Progenitor cell of endocrine pancreas (in vitro differentiated cells): ENCODE results near the gene RBM6. TPM values are rescaled to one million over a fixed set of nuclear protein-coding genes. Genes with fewer than 3 reads are reported as not detected.

Experiments used
- DNase-seq: peaks from one replicate; pipeline ENCODE4 v3.0.0; 2021; ENCODE audit warnings: low spot score; ENCODE audit not compliant: unreplicated experiment
- H3K27ac Mint-ChIP-seq: 2 replicates; pipeline ENCODE4 v1.8.0; 2021; ENCODE audit warnings: mild to moderate bottlenecking, moderate library complexity, mixed read lengths
- H3K27me3 Mint-ChIP-seq: 2 replicates; pipeline ENCODE4 v1.8.0; 2021; ENCODE audit warnings: mixed read lengths
- H3K36me3 Mint-ChIP-seq: 2 replicates; pipeline ENCODE4 v1.8.0; 2022; ENCODE audit warnings: mixed read lengths; ENCODE audit not compliant: insufficient read depth
- H3K4me1 Mint-ChIP-seq: 2 replicates; pipeline ENCODE4 v1.8.0; 2021; ENCODE audit warnings: low read depth, mixed read lengths
- H3K4me3 Mint-ChIP-seq: 2 replicates; pipeline ENCODE4 v1.8.0; 2021; ENCODE audit warnings: low read depth, mild to moderate bottlenecking, moderate library complexity, mixed read lengths
- H3K9me3 Mint-ChIP-seq: 2 replicates; pipeline ENCODE4 v1.8.0; 2021; ENCODE audit warnings: low read depth, mixed read lengths
- CTCF ChIP-seq: fragments of 200-600 bp; sonication (generic); IDR thresholded peaks from one replicate; pipeline ENCODE4 v1.5.0; 2021; ENCODE audit warnings: antibody characterized with exemption, mild to moderate bottlenecking; ENCODE audit not compliant: unreplicated experiment
- total RNA-seq: library from RNA; stranded (reverse); gene quantifications from 2 replicates; pipeline ENCODE4 v1.2.1, GENCODE V29; 2021

RBM6 gene
- total RNA-seq, 1 donor from 2014 or later, result 144 TPM

GRCh38 chr3:50044976-50045375 is 105.0 kb downstream of the RBM6 start:
- H3K36me3 Mint-ChIP-seq, result peaks cover 11% of the 10 kb centered on the region

GRCh38 chr3:50047426-50047825 is 107.5 kb downstream of the RBM6 start:
- peaks cover 3% of the 10 kb centered on the region for H3K4me1 Mint-ChIP-seq
- no peaks in the 10 kb centered on the region for H3K27me3 Mint-ChIP-seq
- no peak for TF ChIP-seq CTCF
- no peak overlapping the region for H3K4me3 Mint-ChIP-seq
- H3K27ac Mint-ChIP-seq, result no peak overlapping the region
- DNase-seq, result no peak
- peaks cover 20% of the 10 kb centered on the region for H3K36me3 Mint-ChIP-seq
- peaks cover 5% of the 10 kb centered on the region for H3K9me3 Mint-ChIP-seq

More at GRCh38 chr3:50044976-50045375, 105.0 kb downstream of the RBM6 start:
- Mint-ChIP-seq H3K4me3 (no peak overlapping the region), H3K27me3 (no peaks in the 10 kb centered on the region), H3K27ac (no peak overlapping the region), H3K9me3 (peaks cover 2% of the 10 kb centered on the region), H3K4me1 (peaks cover under 1% of the 10 kb centered on the region)
- TF ChIP-seq CTCF, result no peak
- no peak for DNase-seq

GRCh38 chr3:50050361-50050760 is 110.4 kb downstream of the RBM6 start:
- Mint-ChIP-seq H3K9me3 (peaks cover 5% of the 10 kb centered on the region), H3K27me3 (no peaks in the 10 kb centered on the region), H3K27ac (no peak overlapping the region), H3K36me3 (peaks cover 31% of the 10 kb centered on the region), H3K4me1 (peaks cover 3% of the 10 kb centered on the region), H3K4me3 (no peak overlapping the region)
- DNase-seq, result no peak
- TF ChIP-seq CTCF, result no peak

DNA sequence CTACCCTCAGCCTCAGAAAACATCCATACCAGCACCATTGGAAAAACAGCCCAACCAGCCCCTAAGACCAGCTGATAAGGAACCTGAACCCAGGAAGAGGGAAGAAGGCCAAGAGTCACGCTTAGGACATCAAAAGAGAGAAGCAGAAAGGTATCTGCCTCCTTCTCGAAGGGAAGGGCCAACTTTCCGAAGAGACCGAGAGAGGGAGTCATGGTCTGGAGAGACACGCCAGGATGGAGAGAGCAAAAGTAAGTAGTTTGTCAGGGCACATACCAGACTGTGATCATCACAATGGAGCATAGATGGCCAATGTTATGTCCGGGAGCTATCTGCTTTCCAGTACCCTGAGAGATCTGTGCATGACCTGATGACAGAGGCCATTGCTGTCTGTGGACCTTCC is 117.8 kb downstream of the RBM6 start:
- H3K36me3 Mint-ChIP-seq, result peaks cover 49% of the 10 kb centered on the region

DNA sequence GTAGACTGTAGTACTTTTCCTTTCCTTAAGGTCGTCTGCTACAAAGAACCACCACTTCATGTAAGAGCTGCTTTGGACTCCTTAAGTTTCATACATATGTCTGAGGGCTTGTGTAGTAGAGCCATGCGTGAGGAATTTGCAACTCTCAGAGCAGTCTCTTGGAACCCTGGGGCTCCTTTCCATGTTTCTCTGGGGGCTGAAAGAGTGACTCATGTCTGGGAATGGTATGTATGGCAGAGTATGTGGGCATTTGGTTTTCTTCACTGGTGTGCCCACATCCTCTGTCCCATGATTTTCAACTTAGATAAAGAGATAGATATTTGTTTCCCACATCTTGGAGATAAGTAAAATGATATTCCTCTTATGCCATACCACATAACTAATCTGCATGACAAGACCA is 128.2 kb downstream of the RBM6 start:
- Mint-ChIP-seq H3K27ac (no peak overlapping the region), H3K36me3 (peaks cover 31% of the 10 kb centered on the region), H3K4me1 (no peaks in the 10 kb centered on the region), H3K4me3 (no peak overlapping the region), H3K27me3 (no peaks in the 10 kb centered on the region), H3K9me3 (no peaks in the 10 kb centered on the region)
- TF ChIP-seq CTCF, result no peak
- DNase-seq, result no peak

More for the DNA sequence above, 117.8 kb downstream of the RBM6 start:
- Mint-ChIP-seq H3K27me3 (no peaks in the 10 kb centered on the region), H3K4me1 (no peaks in the 10 kb centered on the region), H3K27ac (no peak overlapping the region), H3K9me3 (no peaks in the 10 kb centered on the region), H3K4me3 (no peak overlapping the region)
- no peak for DNase-seq
- TF ChIP-seq CTCF, result no peak
